ENCODE data around the gene TRHDE. TPM values are rescaled to one million over a fixed set of nuclear protein-coding genes. Genes with fewer than 3 reads are reported as not detected.

The TRHDE gene
- total and polyA plus RNA-seq, 12 donors = 0.11 to 3.9 (median 0.64) TPM

GRCh38 chr12:72498354-72498753 lies 226.2 kb downstream of the TRHDE start:
- H3K9me3 ChIP-seq (replicated peaks in 1 of 3) = no peaks in the 10 kb centered on the region
- TF ChIP-seq, protein P1, sequence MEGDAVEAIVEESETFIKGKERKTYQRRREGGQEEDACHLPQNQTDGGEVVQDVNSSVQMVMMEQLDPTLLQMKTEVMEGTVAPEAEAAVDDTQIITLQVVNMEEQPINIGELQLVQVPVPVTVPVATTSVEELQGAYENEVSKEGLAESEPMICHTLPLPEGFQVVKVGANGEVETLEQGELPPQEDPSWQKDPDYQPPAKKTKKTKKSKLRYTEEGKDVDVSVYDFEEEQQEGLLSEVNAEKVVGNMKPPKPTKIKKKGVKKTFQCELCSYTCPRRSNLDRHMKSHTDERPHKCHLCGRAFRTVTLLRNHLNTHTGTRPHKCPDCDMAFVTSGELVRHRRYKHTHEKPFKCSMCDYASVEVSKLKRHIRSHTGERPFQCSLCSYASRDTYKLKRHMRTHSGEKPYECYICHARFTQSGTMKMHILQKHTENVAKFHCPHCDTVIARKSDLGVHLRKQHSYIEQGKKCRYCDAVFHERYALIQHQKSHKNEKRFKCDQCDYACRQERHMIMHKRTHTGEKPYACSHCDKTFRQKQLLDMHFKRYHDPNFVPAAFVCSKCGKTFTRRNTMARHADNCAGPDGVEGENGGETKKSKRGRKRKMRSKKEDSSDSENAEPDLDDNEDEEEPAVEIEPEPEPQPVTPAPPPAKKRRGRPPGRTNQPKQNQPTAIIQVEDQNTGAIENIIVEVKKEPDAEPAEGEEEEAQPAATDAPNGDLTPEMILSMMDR (IDR thresholded peaks at IDR 0.05) = no peak
- TF ChIP-seq POLR2A (IDR thresholded peaks at IDR 0.05) = no peak
- H3K4me1 ChIP-seq (replicated peaks in 1 of 2) = no peaks in the 10 kb centered on the region
- intact Hi-C loops (cut with DNase I) = no loop called here
- no peaks in the 10 kb centered on the region for H3K36me3 ChIP-seq (replicated peaks in 1 of 2)
- 49 to 70% (median 64%) methylated on average over 1 of the region's 1 CpG for WGBS, 4 donors
- H3K27me3 ChIP-seq = no peaks in the 10 kb centered on the region
- no peak overlapping the region for H3K4me3 ChIP-seq
- DNase-seq = no peak
- no peak overlapping the region for H3K27ac ChIP-seq

DNA sequence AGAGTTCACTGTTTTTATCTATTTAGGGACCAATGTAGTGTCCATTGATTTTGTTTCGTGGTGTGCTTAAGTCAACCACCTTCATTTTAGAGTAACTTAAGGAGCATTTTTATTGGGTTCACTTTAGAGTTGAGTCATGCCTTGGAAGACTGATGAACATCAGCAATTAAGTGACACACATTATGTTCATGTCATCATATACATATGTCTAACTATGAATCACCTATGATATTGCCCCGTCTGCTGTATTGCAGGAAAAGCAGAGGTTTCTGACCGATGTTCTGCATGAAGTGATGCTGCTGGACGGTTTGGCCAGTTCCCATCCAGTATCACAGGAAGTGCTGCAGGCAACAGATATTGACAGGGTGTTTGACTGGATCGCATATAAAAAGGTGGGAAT lies 227.1 kb downstream of the TRHDE start:
- H3K36me3 ChIP-seq (replicated peaks in 1 of 2) = no peaks in the 10 kb centered on the region
- TF ChIP-seq, protein P1 (IDR thresholded peaks at IDR 0.05) = no peak
- TF ChIP-seq POLR2A (IDR thresholded peaks at IDR 0.05) = no peak
- no peak overlapping the region for H3K27ac ChIP-seq
- intact Hi-C loops (cut with DNase I) = no loop called here
- WGBS, 4 donors = 79 to 88% (median 81%) methylated on average over 5 of the region's 5 CpGs
- no peak for DNase-seq
- H3K27me3 ChIP-seq = no peaks in the 10 kb centered on the region
- no peaks in the 10 kb centered on the region for H3K4me1 ChIP-seq (replicated peaks in 1 of 2)
- H3K4me3 ChIP-seq = no peak overlapping the region
- no peaks in the 10 kb centered on the region for H3K9me3 ChIP-seq (replicated peaks in 1 of 3)

- WGBS, 4 donors = 74 to 83% (median 78%) methylated on average over 3 of the region's 3 CpGs
- no peak overlapping the region for H3K27ac ChIP-seq
- H3K36me3 ChIP-seq (replicated peaks in 1 of 2) = no peaks in the 10 kb centered on the region
- H3K4me1 ChIP-seq (replicated peaks in 1 of 2) = no peaks in the 10 kb centered on the region
- no peak for DNase-seq
- no peaks in the 10 kb centered on the region for H3K9me3 ChIP-seq (replicated peaks in 1 of 3)
- intact Hi-C loops (cut with DNase I) = no loop called here
- TF ChIP-seq POLR2A (IDR thresholded peaks at IDR 0.05) = no peak
- TF ChIP-seq, protein P1 (IDR thresholded peaks at IDR 0.05) = no peak
- no peaks in the 10 kb centered on the region for H3K27me3 ChIP-seq
- no peak overlapping the region for H3K4me3 ChIP-seq
Observed at GRCh38 chr12:72502546-72502945, 230.4 kb downstream of the TRHDE start.

GRCh38 chr12:72505227-72505626 lies 233.1 kb downstream of the TRHDE start:
- TF ChIP-seq, protein P1 (IDR thresholded peaks at IDR 0.05) = no peak
- TF ChIP-seq POLR2A (IDR thresholded peaks at IDR 0.05) = no peak
- H3K4me3 ChIP-seq = no peak overlapping the region
- no peaks in the 10 kb centered on the region for H3K36me3 ChIP-seq (replicated peaks in 1 of 2)
- intact Hi-C loops (cut with DNase I) = no loop called here
- no peaks in the 10 kb centered on the region for H3K4me1 ChIP-seq (replicated peaks in 1 of 2)
- H3K27ac ChIP-seq = no peak overlapping the region
- WGBS, 4 donors = 65 to 88% (median 72%) methylated on average over 1 of the region's 1 CpG
- H3K9me3 ChIP-seq (replicated peaks in 1 of 3) = no peaks in the 10 kb centered on the region
- DNase-seq = no peak
- no peaks in the 10 kb centered on the region for H3K27me3 ChIP-seq
